Adrenal gland (tissue), 12 donors: ENCODE results near the gene RTTN. TPM values are rescaled to one million over a fixed set of nuclear protein-coding genes. Genes with fewer than 3 reads are reported as not detected.

ENCODE experiments used
- DNase-seq, 7 donors: peaks; one replicate each; pipeline ENCODE4 v3.0.0-alpha.2; 2019 to 2020
- H3K27ac ChIP-seq, 5 donors: fragments of 200-600 bp; sonication (generic) in 4 of 5; 1 replicate in 3 of 5; 2 replicates in 2 of 5; pipeline versions ENCODE4 v1.5.1 to v1.8.0; 2016 to 2020; ENCODE audit warnings: mild to moderate bottlenecking in 1 of 5
- H3K27me3 ChIP-seq: fragments of 200-600 bp; 2 replicates; pipeline ENCODE4 v1.8.0; 2021
- H3K36me3 ChIP-seq, 2 donors: fragments of 200-600 bp; replicated peaks in 1 of 2; 1 replicate in 1 of 2; 2 replicates in 1 of 2; pipeline versions ENCODE4 v1.5.1 to v1.8.0; 2018 to 2022
- H3K4me1 ChIP-seq, 2 donors: fragments of 200-600 bp; replicated peaks in 1 of 2; 1 replicate in 1 of 2; 2 replicates in 1 of 2; pipeline versions ENCODE4 v1.5.1 to v1.8.0; 2018 to 2021
- H3K4me3 ChIP-seq, 4 donors: fragments of 200-600 bp; sonication (generic) in 3 of 4; one replicate each; pipeline ENCODE4 v1.5.1; 2016 to 2018
- H3K9me3 ChIP-seq, 3 donors: fragments of 200-600 bp; sonication (generic) in 1 of 3; replicated peaks in 1 of 3; 1 replicate in 2 of 3; 2 replicates in 1 of 3; pipeline versions ENCODE4 v1.5.1 to v1.8.0; 2016 to 2021
- CTCF ChIP-seq, 6 experiments: fragments of 450-650 bp in 4 of 6; fragments of 200-600 bp in 2 of 6; sonication (generic) in 1 of 6; IDR thresholded peaks; 1 replicate in 5 of 6; 2 replicates in 1 of 6; pipeline versions ENCODE4 v1.5.1 to v1.8.0; 2016 to 2021; ENCODE audit warnings: antibody characterized with exemption in 6 of 6, mild to moderate bottlenecking in 2 of 6, moderate library complexity in 1 of 6
- POLR2A ChIP-seq, 2 donors: fragments of 450-650 bp; IDR thresholded peaks; one replicate each; pipeline ENCODE4 v1.6.1; 2017; ENCODE audit warnings: antibody characterized with exemption in 2 of 2, mild to moderate bottlenecking in 2 of 2, moderate library complexity in 1 of 2
- WGBS, 4 donors: extraction: QIAGEN DNeasy Blood & Tissue Kit in 2 of 4; methylation state at CpG; one replicate each; pipeline versions ENCODE4 v1.1.5 to v1.1.7; 2013 to 2017; 5-methylcytosine and 5-hydroxymethylcytosine counted together
- intact Hi-C, 2 donors: fragments of 100-400 bp; cut with DNase I; formaldehyde crosslinking; loops; one replicate each; pipeline versions ENCODE4 v1.14.1 to v1.15.0; 2022 to 2023
- polyA plus RNA-seq, 3 donors: library from polyadenylated mRNA; stranded (reverse); fragments of 200-250 nt in 2 of 3; fragments of 350-450 nt in 1 of 3; fragmentation: Illumina TruSeq in 1 of 3; extraction: RNeasy Lipid Tissue Mini Kit (QIAGEN cat#74804) in 1 of 3; gene quantifications; one replicate each; pipeline ENCODE4 v1.2.3, GENCODE V29; 2013 to 2014
- total RNA-seq, 9 donors: library from RNA; depleted of rRNA in 4 of 9; stranded (reverse); fragments of >200 nt in 4 of 9; fragments of 120-200 nt in 1 of 9; fragmentation: NEBNext Ultra II Directional in 1 of 9; extraction: Animal tissue kit (Norgen Biotek cat#: 25700) in 1 of 9; gene quantifications; one replicate each; pipeline versions ENCODE4 v1.1.0 to v1.2.4, GENCODE V29; 2013 to 2023
- donor health status: healthy with polysubstance abuse.
- donor health status: Bipolar disorder and iron deficiency.
- donor health status: DM: yes; HTN: yes; CAD: no.
- donor health status: DM: no; HTN: no; CAD: no.
- donor health status: DM: no; HTN: no; CAD: no.
- donor health status: DM: yes; HTN: yes; CAD: no.

Gene RTTN
- total and polyA plus RNA-seq, 12 donors: 4.0 to 22.5 (median 7.5) TPM

DNA sequence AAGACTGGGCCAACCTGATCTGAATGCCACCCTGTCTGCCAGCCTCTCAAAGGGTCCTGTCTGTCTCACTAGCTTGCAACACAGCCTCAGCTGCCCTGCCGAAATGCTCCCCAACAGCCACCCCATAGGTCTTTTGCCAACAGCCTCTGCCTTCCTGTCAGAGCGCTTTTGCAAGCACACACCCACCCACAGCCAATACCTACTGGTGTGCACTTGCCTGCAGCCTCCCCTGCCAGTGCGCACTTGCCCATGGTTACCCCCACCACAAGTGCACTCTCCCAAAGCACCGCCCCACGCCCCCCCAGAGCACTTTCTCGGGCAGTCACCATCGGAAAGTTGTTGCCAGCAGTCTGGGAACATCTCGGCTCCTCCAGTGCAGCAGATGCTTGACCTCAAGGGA lies 48.6 kb downstream of the RTTN start:
- WGBS, 4 donors: 91 to 99% (median 95%) methylated on average over 3 to 8 of the region's 8 CpGs
- Histone ChIP-seq H3K4me1 (no peaks in the 10 kb centered on the region), H3K27ac (no peak overlapping the region), H3K27me3 (no peaks in the 10 kb centered on the region), H3K9me3 (no peaks in the 10 kb centered on the region), H3K4me3 (no peak overlapping the region), H3K36me3 (no peaks in the 10 kb centered on the region)
- TF ChIP-seq POLR2A (IDR thresholded peaks at IDR 0.05) (no peak), CTCF (IDR thresholded peaks at IDR 0.05) (no peak)
- intact Hi-C loops: no loop called here
- no peak for DNase-seq

DNA sequence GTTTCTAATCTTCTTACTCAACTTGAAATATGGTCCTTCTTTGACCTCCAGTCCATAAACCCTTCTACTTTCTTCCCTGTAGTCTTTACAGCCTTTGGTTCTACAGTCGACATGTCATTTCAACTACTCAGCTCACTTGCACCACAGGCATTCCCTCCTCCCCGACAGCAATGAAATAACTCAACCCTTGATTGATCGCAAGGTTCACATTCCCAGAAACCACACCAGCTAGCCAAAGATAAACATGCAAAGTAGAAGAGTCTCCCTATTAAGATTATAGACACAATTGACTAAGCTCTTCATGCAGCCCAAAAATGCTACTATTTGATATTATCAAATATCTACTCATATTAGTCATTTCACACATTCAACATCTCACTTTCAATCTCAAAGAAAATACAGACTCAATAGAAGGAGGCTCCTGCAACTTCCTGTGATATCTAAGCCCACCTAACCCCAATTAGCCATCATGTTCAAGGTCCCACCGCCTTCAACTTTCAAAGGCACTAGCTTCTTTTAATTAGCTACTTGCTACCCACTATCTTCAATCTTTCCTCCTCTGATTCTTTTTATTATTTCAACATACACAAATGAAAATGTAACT lies 50.8 kb downstream of the RTTN start:
- TF ChIP-seq CTCF (IDR thresholded peaks at IDR 0.05): no peak
- no peak for TF ChIP-seq POLR2A (IDR thresholded peaks at IDR 0.05)
- DNase-seq: no peak
- Histone ChIP-seq H3K4me1 (no peaks in the 10 kb centered on the region), H3K27ac (no peak overlapping the region), H3K36me3 (peaks cover 0 to 4% of the 10 kb centered on the region in 2 donors), H3K9me3 (no peaks in the 10 kb centered on the region), H3K4me3 (no peak overlapping the region), H3K27me3 (no peaks in the 10 kb centered on the region)
- intact Hi-C loops: no loop called here
- WGBS, 4 donors: 58 to 79% (median 64%) methylated on average over 4 of the region's 4 CpGs

DNA sequence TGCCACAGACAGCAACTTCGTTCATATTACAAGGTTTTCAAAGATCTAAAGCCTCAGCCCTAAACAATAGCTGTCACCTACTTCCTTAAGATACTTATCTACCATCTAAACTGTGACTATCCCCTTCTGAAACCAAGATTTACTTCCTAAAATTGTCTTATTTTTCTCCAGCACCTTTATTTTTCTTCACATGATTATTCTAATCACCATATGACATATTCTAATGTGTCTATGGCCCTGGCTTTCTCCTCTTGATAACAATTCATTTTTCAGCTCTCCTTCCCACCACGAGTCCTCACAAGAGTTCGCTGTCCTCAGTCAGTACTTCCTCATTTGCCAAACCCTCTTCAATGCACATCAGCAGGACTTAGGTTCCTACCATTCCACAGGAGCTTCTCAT lies 53.9 kb downstream of the RTTN start:
- Histone ChIP-seq H3K4me3 (no peak overlapping the region), H3K4me1 (no peaks in the 10 kb centered on the region), H3K36me3 (peaks cover 0 to 6% of the 10 kb centered on the region in 2 donors), H3K27me3 (no peaks in the 10 kb centered on the region), H3K9me3 (no peaks in the 10 kb centered on the region), H3K27ac (no peak overlapping the region)
- 72 to 88% (median 78%) methylated on average over 3 of the region's 3 CpGs for WGBS, 4 donors
- DNase-seq: no peak
- TF ChIP-seq POLR2A (IDR thresholded peaks at IDR 0.05) (no peak), CTCF (IDR thresholded peaks at IDR 0.05) (no peak)
- intact Hi-C loops: no loop called here

DNA sequence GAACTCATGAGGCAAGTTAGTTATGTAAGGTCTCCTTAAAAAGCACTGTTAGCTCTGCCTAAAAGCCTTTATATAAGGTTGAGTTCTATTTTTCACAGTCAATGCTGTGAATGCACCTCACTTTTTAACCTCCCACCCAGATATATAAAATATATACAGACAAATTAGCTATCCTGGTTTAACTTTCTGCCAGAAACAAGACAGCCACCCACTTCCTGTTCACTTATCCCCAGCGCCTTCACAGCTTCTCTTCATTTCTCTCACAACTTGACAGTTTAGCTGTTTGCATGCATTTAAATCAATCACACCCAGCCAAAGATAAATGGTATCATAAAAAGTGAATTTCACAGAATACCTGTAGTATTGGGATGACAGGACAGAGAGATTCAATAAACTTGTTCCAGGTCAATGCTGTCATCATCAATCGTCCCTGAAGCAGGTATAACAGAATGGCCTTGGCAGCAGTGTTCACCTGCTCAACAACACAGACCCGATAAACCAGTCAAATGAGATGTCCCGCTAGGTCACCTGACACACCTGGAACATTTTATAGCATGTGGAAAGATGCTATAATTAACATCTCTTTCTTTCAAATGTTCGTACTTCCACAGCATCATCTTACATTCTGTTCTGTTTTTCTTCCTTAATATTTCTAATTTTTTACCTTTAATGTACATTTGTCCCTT lies 55.7 kb downstream of the RTTN start:
- Histone ChIP-seq H3K9me3 (no peaks in the 10 kb centered on the region), H3K27ac (no peak overlapping the region), H3K36me3 (peaks cover 0 to 6% of the 10 kb centered on the region in 2 donors), H3K4me1 (no peaks in the 10 kb centered on the region), H3K4me3 (no peak overlapping the region), H3K27me3 (no peaks in the 10 kb centered on the region)
- 91 to 97% (median 93%) methylated on average over 5 of the region's 5 CpGs for WGBS, 4 donors
- intact Hi-C loops: no loop called here
- TF ChIP-seq CTCF (IDR thresholded peaks at IDR 0.05) (no peak), POLR2A (IDR thresholded peaks at IDR 0.05) (no peak)
- DNase-seq: no peak
